HG02943 (cell line): Measurements from ENCODE around the gene TTN.
"Not testable (repeated sequence)": the region's sequence is repeated elsewhere in the genome, so short reads cannot be mapped to it uniquely, and the experiment has no call there.

Source experiments
- ATAC-seq: cut with Tn5 transposase; IDR thresholded peaks from one replicate; pipeline ENCODE4 v1.9.1; 2021; ENCODE audit warnings: mild to moderate bottlenecking, low read depth, moderate library complexity; ENCODE audit not compliant: unreplicated experiment

The TTN gene

DNA sequence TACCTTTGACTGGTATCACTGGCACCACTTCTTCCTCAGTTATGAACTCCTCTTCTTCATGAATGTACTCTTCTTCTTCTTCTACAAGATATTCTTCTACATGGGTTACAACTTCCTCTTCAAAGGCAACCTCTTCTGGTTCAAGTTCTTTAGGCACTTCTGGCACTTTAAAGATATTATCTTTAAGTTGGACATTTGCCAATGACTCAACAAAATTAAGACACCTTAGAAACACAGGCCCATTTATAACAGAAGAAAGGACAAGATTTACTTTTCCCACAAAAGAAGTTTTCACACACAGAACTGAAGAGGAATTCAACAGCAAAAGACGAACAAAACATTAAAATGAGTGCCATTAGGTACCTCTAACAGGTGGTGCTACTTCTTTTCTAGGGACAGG lies 127.3 kb downstream of the TTN start:
- ATAC-seq: no peak

DNA sequence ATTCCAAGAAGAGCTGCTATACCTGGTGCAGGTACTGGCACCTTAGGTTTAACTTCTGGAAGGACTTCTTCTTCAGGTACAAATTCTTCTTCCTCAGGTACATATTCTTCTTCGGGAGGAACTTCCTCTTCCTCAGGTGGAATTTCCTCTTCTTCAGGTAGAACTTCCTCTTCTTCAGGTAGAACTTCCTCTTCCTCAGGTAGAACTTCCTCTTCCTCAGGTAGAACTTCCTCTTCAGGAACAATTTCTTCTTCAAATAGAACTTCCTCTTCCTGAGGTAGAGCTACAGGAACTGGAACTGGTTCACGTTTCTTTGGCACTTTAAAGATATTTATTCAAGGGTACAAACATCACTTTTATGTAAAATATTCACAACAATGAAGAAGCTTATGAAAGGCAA lies 129.6 kb downstream of the TTN start:
- ATAC-seq: no peak

- ATAC-seq: no peak
Observed at GRCh38 chr2:178676046-178676445, 131.2 kb downstream of the TTN start.

DNA sequence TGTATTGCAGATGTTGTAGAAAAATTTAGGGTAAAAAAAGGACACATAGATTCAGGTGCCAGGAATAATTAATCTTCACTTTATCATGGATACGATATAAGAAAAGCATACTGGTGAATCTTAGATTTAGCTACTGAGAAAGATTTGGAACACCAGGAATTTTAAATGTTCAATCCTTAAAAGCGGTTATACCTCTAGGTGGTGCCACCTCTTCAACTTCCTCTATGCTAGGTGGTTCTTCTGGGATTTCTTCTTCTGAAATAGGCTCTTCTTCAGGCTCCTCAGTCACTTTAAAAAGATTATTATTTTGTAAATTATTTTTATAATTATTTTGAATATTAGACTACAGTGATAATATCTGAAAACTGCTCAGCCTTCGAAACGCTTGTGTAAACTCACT lies 133.1 kb downstream of the TTN start:
- ATAC-seq: no peak

GRCh38 chr2:178666458-178666857 lies 140.8 kb downstream of the TTN start:
- ATAC-seq: no peak

DNA sequence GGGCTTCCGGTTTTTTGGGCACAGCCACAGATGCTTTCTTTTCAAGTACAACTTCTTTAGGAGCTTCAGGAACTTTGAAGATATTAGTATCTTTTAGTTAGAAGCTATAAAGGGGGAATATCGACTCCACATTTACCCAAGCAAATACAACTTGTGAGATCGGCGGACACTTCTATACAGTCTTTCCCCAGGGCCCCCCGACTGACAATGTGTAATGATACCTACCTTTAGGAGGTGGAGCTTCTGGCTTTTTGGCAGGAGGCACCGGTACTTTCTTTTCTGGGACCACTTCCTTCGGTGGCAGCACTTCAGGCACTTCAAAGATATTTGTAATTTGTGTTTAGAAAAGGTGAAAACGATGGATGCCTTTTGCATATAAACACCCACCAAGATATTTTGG lies 148.7 kb downstream of the TTN start:
- not testable (repeated sequence) for ATAC-seq

DNA sequence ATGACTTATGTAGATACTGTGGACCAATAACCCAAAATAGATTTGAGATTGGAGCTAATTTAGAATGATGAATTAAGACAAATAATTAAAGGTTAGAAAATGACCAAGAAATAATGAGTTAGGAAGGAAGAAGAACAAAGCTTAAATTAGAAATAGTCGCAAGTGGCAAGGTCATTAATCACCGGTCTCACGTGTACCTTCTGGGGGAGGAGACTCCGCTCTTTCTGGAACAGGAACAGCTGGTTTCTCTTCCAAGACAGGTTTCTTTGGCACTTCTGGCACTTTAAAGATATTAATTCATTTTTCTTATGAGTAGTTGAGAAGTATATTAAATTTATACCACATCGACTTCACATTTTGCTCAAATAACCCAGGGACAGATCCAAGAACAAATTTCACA lies 156.7 kb downstream of the TTN start:
- ATAC-seq: no peak

- no peak for ATAC-seq
Observed at GRCh38 chr2:178644919-178645318, 162.3 kb downstream of the TTN start.

- ATAC-seq: no peak
Observed at GRCh38 chr2:178641498-178641897, 165.7 kb downstream of the TTN start.

- no peak for ATAC-seq
Observed at GRCh38 chr2:178635897-178636296, 171.3 kb downstream of the TTN start.

GRCh38 chr2:178632729-178633128 lies 174.5 kb downstream of the TTN start:
- ATAC-seq: no peak

DNA sequence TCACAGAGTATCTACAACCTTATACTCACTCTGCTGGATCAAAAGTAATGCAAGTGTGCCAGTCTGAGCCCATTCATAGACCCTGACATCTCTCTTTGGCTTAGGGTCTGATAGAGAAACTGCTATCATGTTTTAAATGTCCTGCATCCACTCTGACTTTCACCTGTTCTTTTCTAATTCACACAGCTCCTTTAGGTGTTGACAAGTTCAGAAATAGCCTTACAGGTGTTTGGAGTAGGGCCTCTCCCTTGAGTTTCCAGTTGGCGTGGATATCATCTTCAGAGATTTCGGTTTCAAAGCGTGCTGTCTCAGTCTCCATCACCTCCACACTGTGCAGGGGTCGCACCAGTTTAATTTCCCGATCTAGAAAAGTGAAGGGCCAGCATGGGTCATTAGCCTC lies 176.6 kb downstream of the TTN start:
- no peak for ATAC-seq

DNA sequence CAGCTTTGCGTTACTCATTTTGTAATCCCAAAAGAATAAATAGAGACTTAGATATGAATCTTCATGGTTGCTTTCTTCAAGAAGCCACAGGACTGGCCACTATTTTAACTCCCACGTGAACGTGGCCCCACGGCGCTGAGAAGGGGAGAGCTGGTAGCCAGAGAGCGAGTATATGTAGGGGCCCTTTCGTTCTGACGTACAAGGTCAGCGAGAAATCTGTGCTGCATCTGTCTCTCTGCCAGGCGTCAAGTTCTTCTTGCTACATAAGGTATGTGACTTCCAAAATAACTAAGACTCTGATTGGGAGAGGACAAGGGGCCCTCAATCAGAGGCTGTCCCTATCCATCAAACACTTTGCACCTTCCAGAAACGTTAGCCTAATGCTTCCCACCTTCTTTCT lies 177.8 kb downstream of the TTN start:
- ATAC-seq: no peak

- no peak for ATAC-seq
Observed at GRCh38 chr2:178628605-178629004, 178.6 kb downstream of the TTN start.

- no peak for ATAC-seq
Observed at GRCh38 chr2:178627401-178627800, 179.8 kb downstream of the TTN start.

GRCh38 chr2:178615969-178616368 lies 191.3 kb downstream of the TTN start:
- ATAC-seq: no peak

- no peak for ATAC-seq
Observed at GRCh38 chr2:178602901-178603300, 204.3 kb downstream of the TTN start.

GRCh38 chr2:178592655-178593054 lies 214.6 kb downstream of the TTN start:
- ATAC-seq: no peak

DNA sequence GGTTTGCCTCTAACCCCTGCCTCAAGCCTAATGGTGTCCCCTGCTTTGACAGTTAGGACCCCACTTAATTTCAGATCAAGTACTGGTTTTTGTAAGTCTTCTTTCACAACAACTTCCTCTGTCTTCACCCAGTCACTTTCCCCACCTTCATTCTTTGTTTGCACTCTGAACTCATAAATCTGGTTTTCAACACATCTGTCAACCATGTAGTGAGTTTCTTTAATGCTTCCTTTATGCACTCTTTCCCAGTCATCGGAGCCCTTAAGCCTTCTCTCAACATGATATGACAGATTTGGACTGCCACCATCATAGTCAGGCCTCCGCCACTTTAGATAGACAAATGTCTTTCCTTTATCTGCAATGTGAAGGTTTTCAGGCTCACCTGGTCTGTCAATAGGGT lies 217.9 kb downstream of the TTN start:
- ATAC-seq: no peak

GRCh38 chr2:178584666-178585065 lies 222.6 kb downstream of the TTN start:
- no peak for ATAC-seq

DNA sequence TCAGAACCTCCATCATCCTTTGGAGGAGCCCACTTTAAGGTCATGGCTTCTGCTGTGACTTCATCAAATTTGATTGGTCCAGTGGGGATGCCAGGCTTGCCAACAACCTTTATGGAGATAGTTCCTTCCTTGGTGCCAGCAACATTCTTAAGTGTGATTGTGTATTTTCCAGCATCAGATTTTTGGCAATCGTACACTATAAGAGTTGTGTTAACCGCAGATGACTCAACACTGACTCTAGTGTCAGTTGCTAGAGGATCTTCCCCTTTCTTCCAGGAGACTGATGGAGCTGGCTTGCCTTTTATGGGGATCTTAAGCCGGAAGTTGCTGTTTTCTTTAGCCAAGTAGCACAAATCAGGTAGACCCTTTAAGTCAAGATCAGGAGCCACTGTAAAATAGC lies 228.2 kb downstream of the TTN start:
- no peak for ATAC-seq

GRCh38 chr2:178574789-178575188 lies 232.4 kb downstream of the TTN start:
- no peak for ATAC-seq

DNA sequence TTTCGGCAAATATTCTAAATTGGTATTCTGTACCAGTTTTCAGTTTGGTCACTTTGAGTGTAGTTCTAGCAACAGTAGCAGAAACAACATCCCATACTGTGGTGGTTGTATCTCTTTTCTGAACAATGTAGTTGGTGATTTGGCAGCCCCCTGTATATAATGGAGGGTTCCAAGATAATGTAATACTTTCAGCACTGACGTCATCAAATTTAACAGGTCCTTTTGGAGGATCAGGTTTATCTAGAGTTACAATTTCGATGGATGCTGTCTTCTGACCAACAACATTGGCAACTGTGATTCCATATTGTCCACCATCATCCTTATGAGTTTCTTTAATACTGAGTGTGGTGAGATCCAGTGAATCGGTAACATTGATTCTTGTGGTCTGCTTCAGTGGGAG lies 239.0 kb downstream of the TTN start:
- no peak for ATAC-seq

DNA sequence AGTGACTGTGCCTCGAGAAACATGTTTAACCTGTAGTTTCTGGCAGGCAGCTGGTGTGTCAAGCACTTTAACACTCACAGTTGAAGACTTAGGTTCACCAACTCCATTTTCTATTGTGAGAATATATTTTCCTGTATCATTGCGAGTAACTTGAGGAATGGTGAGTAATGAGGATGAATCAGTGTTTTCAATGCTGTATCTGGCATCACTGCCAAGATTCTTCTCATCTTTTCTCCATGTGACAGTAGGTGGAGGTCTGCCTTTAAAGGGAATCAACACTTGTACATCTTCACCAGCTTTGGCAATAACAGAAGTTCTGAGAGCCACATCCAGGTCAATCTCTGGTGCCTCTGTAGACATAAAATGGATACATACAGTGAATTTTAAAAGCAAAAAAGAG lies 254.2 kb downstream of the TTN start:
- ATAC-seq: no peak
